HG03520 (cell line): ENCODE results near the gene RPLP1.

ENCODE experiments used
- ATAC-seq: cut with Tn5 transposase; IDR thresholded peaks from one replicate; pipeline ENCODE4 v1.9.1; 2021; ENCODE audit warnings: mild to moderate bottlenecking, moderate library complexity; ENCODE audit not compliant: unreplicated experiment

The RPLP1 gene

GRCh38 chr15:69496001-69496400 lies 43.4 kb downstream of the RPLP1 start:
- no peak for ATAC-seq

- ATAC-seq, result no peak
These were observed 44.5 kb downstream of the RPLP1 start for GRCh38 chr15:69497076-69497475.

GRCh38 chr15:69497667-69498066 lies 45.0 kb downstream of the RPLP1 start:
- no peak for ATAC-seq

GRCh38 chr15:69498282-69498681 lies 45.7 kb downstream of the RPLP1 start:
- ATAC-seq, result no peak

GRCh38 chr15:69498987-69499386 lies 46.4 kb downstream of the RPLP1 start:
- no peak for ATAC-seq

- no peak for ATAC-seq
These were observed 47.0 kb downstream of the RPLP1 start for GRCh38 chr15:69499521-69500211.

- no peak for ATAC-seq
These were observed 47.7 kb downstream of the RPLP1 start for GRCh38 chr15:69500339-69500738.

GRCh38 chr15:69501456-69501855 lies 48.8 kb downstream of the RPLP1 start:
- no peak for ATAC-seq

GRCh38 chr15:69502470-69503045 lies 49.9 kb downstream of the RPLP1 start:
- ATAC-seq, result no peak

GRCh38 chr15:69504352-69505040 lies 51.9 kb downstream of the RPLP1 start:
- ATAC-seq, result no peak
